ENCODE data around the gene TIGD2.

DNA sequence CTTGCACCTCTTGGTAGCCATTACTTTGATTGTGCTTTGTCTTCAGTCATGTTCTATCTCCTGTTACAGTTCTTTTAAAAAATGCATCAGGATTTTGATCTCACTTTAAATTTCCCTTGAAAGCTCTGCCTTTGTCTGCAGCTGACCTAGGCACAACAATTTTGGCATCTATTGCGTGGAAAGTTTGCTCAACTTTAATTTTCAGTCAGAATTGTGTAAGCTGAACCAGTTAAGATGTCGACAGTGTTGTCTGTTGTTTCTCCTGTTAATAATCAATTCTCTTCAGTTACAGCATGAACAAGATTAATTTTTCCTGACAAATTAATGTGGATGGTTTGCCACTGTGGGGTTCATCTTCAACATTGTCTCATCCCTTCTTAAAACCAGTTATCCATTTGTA is 34.9 kb downstream of the TIGD2 start:
- TF ChIP-seq POLR2AphosphoS5 (IDR thresholded peaks at IDR 0.05; ENCODE audit: low read depth, low read length) (no peak), TCF7L2 (IDR thresholded peaks at IDR 0.05; ENCODE audit: low read depth, low read length) (no peak), SIN3A (IDR thresholded peaks at IDR 0.05; ENCODE audit: borderline replicate concordance, insufficient read depth, low read depth, low read length) (no peak)
- TF ChIP-seq, protein P1, sequence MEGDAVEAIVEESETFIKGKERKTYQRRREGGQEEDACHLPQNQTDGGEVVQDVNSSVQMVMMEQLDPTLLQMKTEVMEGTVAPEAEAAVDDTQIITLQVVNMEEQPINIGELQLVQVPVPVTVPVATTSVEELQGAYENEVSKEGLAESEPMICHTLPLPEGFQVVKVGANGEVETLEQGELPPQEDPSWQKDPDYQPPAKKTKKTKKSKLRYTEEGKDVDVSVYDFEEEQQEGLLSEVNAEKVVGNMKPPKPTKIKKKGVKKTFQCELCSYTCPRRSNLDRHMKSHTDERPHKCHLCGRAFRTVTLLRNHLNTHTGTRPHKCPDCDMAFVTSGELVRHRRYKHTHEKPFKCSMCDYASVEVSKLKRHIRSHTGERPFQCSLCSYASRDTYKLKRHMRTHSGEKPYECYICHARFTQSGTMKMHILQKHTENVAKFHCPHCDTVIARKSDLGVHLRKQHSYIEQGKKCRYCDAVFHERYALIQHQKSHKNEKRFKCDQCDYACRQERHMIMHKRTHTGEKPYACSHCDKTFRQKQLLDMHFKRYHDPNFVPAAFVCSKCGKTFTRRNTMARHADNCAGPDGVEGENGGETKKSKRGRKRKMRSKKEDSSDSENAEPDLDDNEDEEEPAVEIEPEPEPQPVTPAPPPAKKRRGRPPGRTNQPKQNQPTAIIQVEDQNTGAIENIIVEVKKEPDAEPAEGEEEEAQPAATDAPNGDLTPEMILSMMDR (IDR thresholded peaks at IDR 0.05), result no peak
- TF ChIP-seq, protein P2, sequence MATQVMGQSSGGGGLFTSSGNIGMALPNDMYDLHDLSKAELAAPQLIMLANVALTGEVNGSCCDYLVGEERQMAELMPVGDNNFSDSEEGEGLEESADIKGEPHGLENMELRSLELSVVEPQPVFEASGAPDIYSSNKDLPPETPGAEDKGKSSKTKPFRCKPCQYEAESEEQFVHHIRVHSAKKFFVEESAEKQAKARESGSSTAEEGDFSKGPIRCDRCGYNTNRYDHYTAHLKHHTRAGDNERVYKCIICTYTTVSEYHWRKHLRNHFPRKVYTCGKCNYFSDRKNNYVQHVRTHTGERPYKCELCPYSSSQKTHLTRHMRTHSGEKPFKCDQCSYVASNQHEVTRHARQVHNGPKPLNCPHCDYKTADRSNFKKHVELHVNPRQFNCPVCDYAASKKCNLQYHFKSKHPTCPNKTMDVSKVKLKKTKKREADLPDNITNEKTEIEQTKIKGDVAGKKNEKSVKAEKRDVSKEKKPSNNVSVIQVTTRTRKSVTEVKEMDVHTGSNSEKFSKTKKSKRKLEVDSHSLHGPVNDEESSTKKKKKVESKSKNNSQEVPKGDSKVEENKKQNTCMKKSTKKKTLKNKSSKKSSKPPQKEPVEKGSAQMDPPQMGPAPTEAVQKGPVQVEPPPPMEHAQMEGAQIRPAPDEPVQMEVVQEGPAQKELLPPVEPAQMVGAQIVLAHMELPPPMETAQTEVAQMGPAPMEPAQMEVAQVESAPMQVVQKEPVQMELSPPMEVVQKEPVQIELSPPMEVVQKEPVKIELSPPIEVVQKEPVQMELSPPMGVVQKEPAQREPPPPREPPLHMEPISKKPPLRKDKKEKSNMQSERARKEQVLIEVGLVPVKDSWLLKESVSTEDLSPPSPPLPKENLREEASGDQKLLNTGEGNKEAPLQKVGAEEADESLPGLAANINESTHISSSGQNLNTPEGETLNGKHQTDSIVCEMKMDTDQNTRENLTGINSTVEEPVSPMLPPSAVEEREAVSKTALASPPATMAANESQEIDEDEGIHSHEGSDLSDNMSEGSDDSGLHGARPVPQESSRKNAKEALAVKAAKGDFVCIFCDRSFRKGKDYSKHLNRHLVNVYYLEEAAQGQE (IDR thresholded peaks at IDR 0.05; ENCODE audit: insufficient read depth in 1 of 2, low read depth in 2 of 2, low read length in 1 of 2), result no peak
